Measurements from ENCODE around the gene PRKCE. TPM values are rescaled to one million over a fixed set of nuclear protein-coding genes. Genes with fewer than 3 reads are reported as not detected.

Gene PRKCE
- total and polyA plus RNA-seq, 2 donors (not counting 3 experiments of a cell fraction or from before 2014, with no cell fraction given): 27.9 to 33.9 TPM

DNA sequence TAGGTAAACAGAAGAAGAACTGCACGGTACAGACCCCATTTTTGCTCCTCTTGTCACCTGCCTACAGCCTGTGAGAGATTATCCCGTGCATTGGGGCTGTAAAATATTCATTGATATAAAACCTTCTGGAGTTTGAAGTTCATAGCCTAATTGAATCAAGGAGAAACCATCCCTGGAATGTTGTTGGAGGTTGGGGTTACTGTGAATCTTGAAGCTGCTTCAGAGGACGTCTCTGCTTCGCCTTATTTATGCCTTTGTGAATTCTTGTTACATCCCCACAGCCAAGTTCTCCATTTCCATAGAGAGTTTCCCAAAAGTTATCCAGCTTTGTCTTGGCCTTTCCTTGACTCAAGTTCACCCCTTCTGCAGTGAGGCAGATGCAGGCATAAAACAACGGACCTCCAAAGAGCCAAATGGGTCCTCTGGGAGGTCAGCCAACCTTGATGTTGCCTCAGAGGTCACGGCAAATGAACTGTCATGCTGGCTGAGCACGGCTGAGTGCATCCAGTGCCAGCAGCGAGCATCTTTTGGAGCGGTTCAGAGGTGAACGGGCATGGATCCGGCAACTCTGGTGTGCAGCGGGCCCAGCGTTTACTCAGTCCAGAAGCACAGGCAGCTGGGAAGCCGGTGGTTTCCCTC is 317.6 kb downstream of the PRKCE start:
- H3K4me2 ChIP-seq (ENCODE audit: insufficient read depth, low read length): no peak overlapping the region
- DNase-seq (ENCODE audit: low read depth, low spot score) (no peak), FAIRE-seq (no peak)
- TF ChIP-seq POLR2A (IDR thresholded peaks at IDR 0.05; ENCODE audit: low read depth, low read length) (no peak), GATA2 (IDR thresholded peaks at IDR 0.05; ENCODE audit: insufficient read depth, insufficient read length, low read depth, low read length) (no peak), EZH2 (IDR thresholded peaks at IDR 0.05; ENCODE audit: borderline replicate concordance, low read depth, low read length, severe bottlenecking) (no peak)
- TF ChIP-seq, protein P1, sequence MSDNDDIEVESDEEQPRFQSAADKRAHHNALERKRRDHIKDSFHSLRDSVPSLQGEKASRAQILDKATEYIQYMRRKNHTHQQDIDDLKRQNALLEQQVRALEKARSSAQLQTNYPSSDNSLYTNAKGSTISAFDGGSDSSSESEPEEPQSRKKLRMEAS (IDR thresholded peaks at IDR 0.05; ENCODE audit: insufficient read depth, insufficient read length): no peak
- TF ChIP-seq, protein P2, sequence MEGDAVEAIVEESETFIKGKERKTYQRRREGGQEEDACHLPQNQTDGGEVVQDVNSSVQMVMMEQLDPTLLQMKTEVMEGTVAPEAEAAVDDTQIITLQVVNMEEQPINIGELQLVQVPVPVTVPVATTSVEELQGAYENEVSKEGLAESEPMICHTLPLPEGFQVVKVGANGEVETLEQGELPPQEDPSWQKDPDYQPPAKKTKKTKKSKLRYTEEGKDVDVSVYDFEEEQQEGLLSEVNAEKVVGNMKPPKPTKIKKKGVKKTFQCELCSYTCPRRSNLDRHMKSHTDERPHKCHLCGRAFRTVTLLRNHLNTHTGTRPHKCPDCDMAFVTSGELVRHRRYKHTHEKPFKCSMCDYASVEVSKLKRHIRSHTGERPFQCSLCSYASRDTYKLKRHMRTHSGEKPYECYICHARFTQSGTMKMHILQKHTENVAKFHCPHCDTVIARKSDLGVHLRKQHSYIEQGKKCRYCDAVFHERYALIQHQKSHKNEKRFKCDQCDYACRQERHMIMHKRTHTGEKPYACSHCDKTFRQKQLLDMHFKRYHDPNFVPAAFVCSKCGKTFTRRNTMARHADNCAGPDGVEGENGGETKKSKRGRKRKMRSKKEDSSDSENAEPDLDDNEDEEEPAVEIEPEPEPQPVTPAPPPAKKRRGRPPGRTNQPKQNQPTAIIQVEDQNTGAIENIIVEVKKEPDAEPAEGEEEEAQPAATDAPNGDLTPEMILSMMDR (IDR thresholded peaks at IDR 0.05; ENCODE audit: extremely low read depth in 1 of 2, insufficient read depth in 1 of 2, low read depth in 1 of 2, low read length in 2 of 2): no peak
- H3K27ac ChIP-seq (ENCODE audit: insufficient read depth, low read depth, low read length): no peak overlapping the region
- intact Hi-C loops (cut with micrococcal nuclease): no loop called here
- no peaks in the 10 kb centered on the region for H3K36me3 ChIP-seq (ENCODE audit: control insufficient read depth in 2 of 2, extremely low read depth in 1 of 2, insufficient read depth in 2 of 2, low read length in 2 of 2)
- H3K9me3 ChIP-seq (replicated peaks; ENCODE audit: control insufficient read depth, insufficient read depth, low read length): no peaks in the 10 kb centered on the region
- dilution Hi-C loops (cut with MboI; ENCODE audit: extremely low pct_ligation_motif_present, low sequenced_read_pairs): no loop called here
- POLR2A ChIA-PET: no interaction called here
- no peak overlapping the region for H3K4me3 ChIP-seq (replicated peaks in 1 of 3; ENCODE audit: insufficient read depth in 1 of 3, low read depth in 1 of 3, low read length in 3 of 3)
- CTCF ChIA-PET: no interaction called here
- no peak overlapping the region for H3K9ac ChIP-seq (replicated peaks; ENCODE audit: extremely low read depth, insufficient read depth, low read length)
- H2AFZ ChIP-seq (ENCODE audit: low read depth, low read length): no peak overlapping the region
- no peaks in the 10 kb centered on the region for H4K20me1 ChIP-seq (replicated peaks; ENCODE audit: control insufficient read depth, extremely low read depth, insufficient read depth, low read length)
- H3K79me2 ChIP-seq (ENCODE audit: control insufficient read depth, insufficient read depth, low read length): no peaks in the 10 kb centered on the region
- BruUV-seq (replicated peaks): no TSS peak
- H3K27me3 ChIP-seq (ENCODE audit: control insufficient read depth in 2 of 2, insufficient read depth in 2 of 2, low read length in 2 of 2): no peaks in the 10 kb centered on the region
- no peaks in the 10 kb centered on the region for H3K9me1 ChIP-seq (replicated peaks; ENCODE audit: control insufficient read depth, extremely low read depth, insufficient read depth, low read length)
- H3K4me1 ChIP-seq (ENCODE audit: control insufficient read depth, extremely low read depth, insufficient read depth, low read length): peaks cover 22% of the 10 kb centered on the region

DNA sequence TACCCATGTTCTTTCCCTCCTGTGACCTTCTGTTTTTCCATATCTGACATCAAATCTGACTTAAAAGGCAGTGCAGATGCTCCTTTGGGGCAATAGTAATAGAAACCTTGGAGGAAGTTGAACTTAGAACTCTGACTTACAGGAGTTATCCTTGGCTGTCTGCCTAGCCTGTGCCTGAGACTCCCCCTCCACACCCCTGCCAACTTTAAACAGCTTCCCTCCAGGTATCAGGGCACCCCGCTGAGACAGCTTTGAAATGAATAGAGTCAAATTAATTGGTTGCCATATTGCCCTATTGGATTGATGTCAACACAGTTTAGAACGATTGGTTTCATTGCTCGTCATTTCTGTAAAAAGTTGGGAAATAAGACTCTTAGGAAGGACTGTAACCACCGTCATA is 322.0 kb downstream of the PRKCE start:
- POLR2A ChIA-PET: no interaction called here
- no peaks in the 10 kb centered on the region for H3K9me3 ChIP-seq (replicated peaks; ENCODE audit: control insufficient read depth, insufficient read depth, low read length)
- no peaks in the 10 kb centered on the region for H4K20me1 ChIP-seq (replicated peaks; ENCODE audit: control insufficient read depth, extremely low read depth, insufficient read depth, low read length)
- no peak overlapping the region for H2AFZ ChIP-seq (ENCODE audit: low read depth, low read length)
- no peaks in the 10 kb centered on the region for H3K27me3 ChIP-seq (ENCODE audit: control insufficient read depth in 2 of 2, insufficient read depth in 2 of 2, low read length in 2 of 2)
- TF ChIP-seq GATA2 (IDR thresholded peaks at IDR 0.05; ENCODE audit: insufficient read depth, insufficient read length, low read depth, low read length): no peak
- no peak for TF ChIP-seq EZH2 (IDR thresholded peaks at IDR 0.05; ENCODE audit: borderline replicate concordance, low read depth, low read length, severe bottlenecking)
- TF ChIP-seq, protein P2 (IDR thresholded peaks at IDR 0.05; ENCODE audit: extremely low read depth in 1 of 2, insufficient read depth in 1 of 2, low read depth in 1 of 2, low read length in 2 of 2): no peak
- TF ChIP-seq MYC (IDR thresholded peaks at IDR 0.05; ENCODE audit: low read depth, low read length): no peak
- no peak for TF ChIP-seq POLR2A (IDR thresholded peaks at IDR 0.05; ENCODE audit: low read depth, low read length)
- TF ChIP-seq, protein P1 (IDR thresholded peaks at IDR 0.05; ENCODE audit: insufficient read depth, insufficient read length): no peak
- no peak for TF ChIP-seq POLR2AphosphoS5 (IDR thresholded peaks at IDR 0.05; ENCODE audit: insufficient read depth, low read depth, low read length)
- no peak for TF ChIP-seq JUN (IDR thresholded peaks at IDR 0.05; ENCODE audit: borderline replicate concordance, insufficient read depth, insufficient read length, low read depth)
- no peak for TF ChIP-seq FOS (IDR thresholded peaks at IDR 0.05; ENCODE audit: borderline replicate concordance, insufficient read depth, low read length)
- BruUV-seq (replicated peaks): no TSS peak
- H3K9ac ChIP-seq (replicated peaks; ENCODE audit: extremely low read depth, insufficient read depth, low read length): no peak overlapping the region
- no peak overlapping the region for H3K27ac ChIP-seq (ENCODE audit: insufficient read depth, low read depth, low read length)
- DNase-seq (ENCODE audit: low read depth, low spot score) (no peak), FAIRE-seq (no peak)
- CTCF ChIA-PET: no interaction called here
- H3K9me1 ChIP-seq (replicated peaks; ENCODE audit: control insufficient read depth, extremely low read depth, insufficient read depth, low read length): no peaks in the 10 kb centered on the region
- no peaks in the 10 kb centered on the region for H3K4me1 ChIP-seq (ENCODE audit: control insufficient read depth, extremely low read depth, insufficient read depth, low read length)
- H3K79me2 ChIP-seq (ENCODE audit: control insufficient read depth, insufficient read depth, low read length): no peaks in the 10 kb centered on the region
- intact Hi-C loops (cut with micrococcal nuclease) (no loop called here), dilution Hi-C loops (cut with MboI; ENCODE audit: extremely low pct_ligation_motif_present, low sequenced_read_pairs) (no loop called here)
- H3K4me3 ChIP-seq (replicated peaks in 1 of 3; ENCODE audit: insufficient read depth in 1 of 3, low read depth in 1 of 3, low read length in 3 of 3): no peak overlapping the region
- H3K36me3 ChIP-seq (ENCODE audit: control insufficient read depth in 2 of 2, extremely low read depth in 1 of 2, insufficient read depth in 2 of 2, low read length in 2 of 2): no peaks in the 10 kb centered on the region
- H3K4me2 ChIP-seq (ENCODE audit: insufficient read depth, low read length): no peak overlapping the region
